Stimulated activated CD4-positive, alpha-beta T cell treated with anti-CD3 and anti-CD28 coated beads, Interleukin-15, amount 100 ng/mL, for 24 hours (primary cell): Measurements from ENCODE around the gene PGAM1.
"Not testable (repeated sequence)": the region's sequence is repeated elsewhere in the genome, so short reads cannot be mapped to it uniquely, and the experiment has no call there.

Source experiments
- DNase-seq: peaks from one replicate; pipeline ENCODE4 v3.0.0-alpha.2; 2020

Gene PGAM1

GRCh38 chr10:97459933-97460332, 33.9 kb downstream of the PGAM1 start:
- no peak for DNase-seq

- DNase-seq = no peak
Observed at GRCh38 chr10:97462309-97462708, 36.3 kb downstream of the PGAM1 start.

GRCh38 chr10:97463363-97464132, 37.6 kb downstream of the PGAM1 start:
- DNase-seq = peak; percentile 43

DNA sequence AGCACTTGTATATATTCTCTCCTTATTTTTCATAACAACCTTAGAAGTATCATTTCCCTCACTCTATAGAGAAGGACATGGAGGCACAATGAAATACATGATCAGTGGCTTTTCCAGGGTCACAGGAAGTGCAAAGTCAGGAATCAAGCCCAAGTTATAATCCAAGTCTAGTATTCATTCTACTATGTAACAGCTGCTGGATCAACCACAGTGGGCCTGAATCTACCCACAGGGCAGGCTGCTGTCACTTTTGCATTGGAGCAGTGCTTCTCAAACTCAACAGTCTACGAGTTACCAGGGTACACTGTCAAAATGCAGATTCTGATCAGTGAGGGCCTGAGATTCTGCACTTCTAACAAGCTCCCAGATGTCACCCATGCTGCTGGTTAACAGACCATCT, 38.2 kb downstream of the PGAM1 start:
- no peak for DNase-seq

DNA sequence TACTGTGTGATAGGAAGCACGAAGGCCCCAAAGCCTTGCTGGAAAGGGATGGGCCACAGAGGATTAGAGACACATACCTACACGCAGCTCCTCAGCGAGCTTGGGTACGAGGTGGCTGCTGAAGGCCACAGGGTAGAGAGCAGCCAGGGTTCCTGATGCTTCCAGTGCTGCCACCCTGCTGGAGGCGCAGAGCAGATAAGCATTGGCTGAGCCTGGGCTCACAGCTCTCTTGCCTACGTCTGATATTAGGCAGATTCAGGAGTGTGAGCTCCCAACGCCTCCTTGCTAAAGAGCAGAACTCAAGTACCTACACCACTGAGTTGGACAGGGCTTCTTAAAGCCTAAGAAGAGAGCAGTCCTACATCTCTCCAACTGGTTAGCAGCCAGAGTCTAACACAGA, 40.0 kb downstream of the PGAM1 start:
- DNase-seq = no peak

- no peak for DNase-seq
Observed at GRCh38 chr10:97466755-97467154, 40.8 kb downstream of the PGAM1 start.

DNA sequence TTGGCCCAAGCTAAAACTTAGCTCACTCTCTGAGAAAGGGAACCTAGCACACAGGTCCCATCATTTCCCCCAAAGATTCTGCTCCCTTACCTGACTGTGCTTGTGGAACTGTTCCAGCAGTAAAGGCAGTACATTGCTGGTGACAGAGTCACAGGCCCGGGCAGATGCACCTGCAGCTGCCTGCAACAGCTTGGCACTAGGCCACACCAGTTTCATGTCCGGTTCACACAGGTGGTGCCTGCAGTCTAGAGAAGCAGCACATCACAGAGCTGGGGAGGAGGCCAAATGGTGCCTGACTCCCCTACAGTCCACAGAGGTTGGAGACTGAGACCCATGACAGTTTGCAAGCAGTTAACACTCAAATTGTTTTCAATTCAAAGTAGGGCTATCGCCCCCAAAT, 42.2 kb downstream of the PGAM1 start:
- DNase-seq = no peak

DNA sequence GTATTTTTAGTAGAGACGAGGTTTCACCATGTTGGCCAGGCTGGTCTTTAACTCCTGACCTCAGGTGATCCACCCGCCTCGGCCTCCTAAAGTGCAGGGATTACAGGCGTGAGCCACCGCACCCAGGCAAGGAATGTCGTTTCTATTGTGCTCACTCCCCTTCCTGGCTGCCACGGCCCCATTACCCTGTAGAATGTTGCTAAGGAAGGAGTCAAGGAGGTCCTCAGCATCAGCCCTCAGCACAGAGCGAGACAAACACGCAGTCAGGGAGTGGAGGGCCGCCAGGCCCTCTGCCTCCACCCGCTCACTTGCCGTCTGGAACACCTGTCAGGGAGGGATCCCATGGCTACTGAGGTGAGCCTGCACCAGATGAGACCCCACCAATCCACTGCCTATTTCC, 42.8 kb downstream of the PGAM1 start:
- not testable (repeated sequence) for DNase-seq

GRCh38 chr10:97474918-97475317, 48.9 kb downstream of the PGAM1 start:
- no peak for DNase-seq

DNA sequence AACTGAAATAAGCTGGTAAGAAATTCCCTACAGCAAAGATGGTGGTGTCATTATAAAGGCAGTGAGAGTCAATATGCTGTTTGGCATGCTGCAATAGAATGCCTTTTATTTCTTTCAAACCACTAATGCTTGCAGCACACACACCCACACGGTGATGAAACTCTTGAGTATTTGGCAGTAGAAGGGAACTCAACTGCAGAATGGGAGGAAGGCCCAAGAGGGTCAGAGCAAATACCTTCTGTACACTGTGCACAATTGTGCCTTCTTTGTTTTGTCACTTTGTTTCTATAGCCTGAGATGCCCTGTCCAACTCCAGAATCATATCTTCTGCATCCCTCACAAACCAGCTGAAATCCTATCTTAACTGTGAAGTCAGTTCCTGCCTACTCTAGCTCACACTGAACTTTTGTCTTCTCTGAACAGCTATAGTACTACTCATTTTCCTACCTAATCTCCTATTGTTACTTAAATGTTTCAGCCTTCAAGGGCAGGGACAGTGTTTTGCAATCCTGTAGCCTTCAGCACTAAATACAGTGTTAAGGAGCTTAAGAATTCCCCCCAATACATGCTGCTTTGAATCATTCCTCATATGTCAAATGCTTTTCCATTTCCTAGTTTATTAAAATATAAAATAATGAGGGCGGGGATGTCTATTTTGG, 50.1 kb downstream of the PGAM1 start:
- DNase-seq = no peak

- DNase-seq = not testable (repeated sequence)
Observed at GRCh38 chr10:97479410-97479809, 53.4 kb downstream of the PGAM1 start.

- no peak for DNase-seq
Observed at GRCh38 chr10:97479939-97480338, 53.9 kb downstream of the PGAM1 start.

DNA sequence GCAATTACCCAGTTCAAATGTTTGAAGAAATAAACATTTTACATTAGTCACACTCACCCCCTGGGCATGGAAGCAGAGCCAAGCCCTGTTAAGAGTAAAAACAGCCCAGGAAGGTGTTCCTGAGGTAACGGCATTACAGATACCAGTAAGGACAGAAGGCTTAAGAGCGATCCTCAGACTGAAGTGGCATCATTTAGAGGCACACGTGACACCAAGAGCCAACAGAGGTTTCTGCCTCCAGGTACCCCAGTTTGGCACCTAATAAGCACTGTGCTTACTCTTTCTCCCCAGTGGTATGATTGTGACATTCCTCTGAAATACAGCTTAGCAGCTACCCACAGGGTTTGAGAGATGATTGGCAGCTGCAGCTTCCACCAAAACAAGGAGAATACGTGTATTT, 55.1 kb downstream of the PGAM1 start:
- DNase-seq = no peak

GRCh38 chr10:97482381-97482780, 56.4 kb downstream of the PGAM1 start:
- DNase-seq = no peak
